NCI-H1092 treated with DMSO at 0.1 percent for 48 hours (cell line): ENCODE measurements around the gene TFDP2.
A peak's percentile ranks its signal among the peaks of the same experiment; 100 is the strongest.
"Not testable (repeated sequence)": the region's sequence is repeated elsewhere in the genome, so short reads cannot be mapped to it uniquely, and the experiment has no call there.

Source experiments
- DNase-seq: peaks from one replicate; lab custom pipeline; 2025; lab: John Stamatoyannopoulos, UW

Gene TFDP2

GRCh38 chr3:142148792-142149672 is at the start of gene TFDP2:
Gene TFDP2, minus strand, starts transcription at chr3:142149544. Its CDS starts 47,795 bp downstream, at chr3:142101749.
- peak; percentile 91 for DNase-seq

- no peak for DNase-seq
Observed at GRCh38 chr3:142188846-142189245, 39.5 kb upstream of the TFDP2 start.

GRCh38 chr3:142180761-142181362 is 31.5 kb upstream of the TFDP2 start:
- DNase-seq = peak; percentile 6

DNA sequence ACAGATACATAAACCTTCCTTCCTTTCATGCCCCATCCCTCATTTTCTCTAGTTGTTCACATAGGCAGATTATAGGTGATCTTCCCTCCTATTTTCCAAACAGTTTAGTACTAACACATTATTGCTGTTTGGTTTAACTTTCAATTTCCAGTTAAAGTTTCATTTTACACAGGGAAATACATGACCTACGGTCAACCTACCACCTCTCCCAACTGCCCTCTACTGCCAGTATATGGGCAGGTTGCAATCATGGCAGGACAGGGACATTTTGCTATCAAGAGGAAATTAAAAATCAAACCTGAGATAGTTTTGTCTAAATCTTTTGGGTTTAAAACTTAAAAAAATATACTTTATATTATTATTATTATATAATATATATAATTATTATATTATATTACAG is 26.1 kb upstream of the TFDP2 start:
- DNase-seq = no peak

DNA sequence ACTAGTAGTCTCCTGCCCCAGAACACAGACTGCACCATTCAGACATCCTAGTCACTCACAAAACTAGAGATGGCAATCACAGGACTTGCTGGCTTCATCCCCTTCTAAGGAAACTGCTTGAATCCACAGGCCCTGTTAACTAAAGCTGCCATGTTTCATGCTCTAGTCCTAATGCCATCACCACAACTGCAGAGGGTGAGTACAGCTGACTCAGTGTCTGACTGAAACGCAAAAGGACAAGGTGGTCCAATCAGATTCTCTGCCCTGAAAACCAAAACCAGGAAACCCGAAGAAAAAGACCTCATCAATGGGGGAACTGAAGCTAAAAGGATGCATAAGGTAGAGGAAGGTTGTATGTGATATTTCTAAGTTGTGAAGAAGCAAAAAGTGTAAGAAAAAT is 25.2 kb upstream of the TFDP2 start:
- DNase-seq = no peak

DNA sequence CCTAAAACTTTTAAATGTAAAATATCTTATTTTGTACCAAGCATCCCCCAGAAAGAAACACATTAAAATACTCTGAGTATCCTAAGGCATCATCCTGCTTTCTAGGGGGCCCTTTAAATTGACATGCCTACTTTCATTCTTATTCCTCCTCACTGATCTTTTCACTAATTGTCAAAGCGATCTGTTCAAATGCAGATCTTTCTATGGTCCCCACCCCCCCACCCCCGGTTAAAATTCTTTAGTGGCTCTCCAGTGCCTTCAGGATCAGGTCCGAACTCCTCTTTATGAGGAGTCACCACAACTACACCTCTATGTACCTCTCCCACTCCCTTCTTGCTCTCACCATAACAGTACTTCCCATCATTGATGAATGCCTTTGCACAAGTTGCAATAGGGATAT is 19.2 kb upstream of the TFDP2 start:
- no peak for DNase-seq

GRCh38 chr3:142165194-142165593 is 15.8 kb upstream of the TFDP2 start:
- DNase-seq = no peak

DNA sequence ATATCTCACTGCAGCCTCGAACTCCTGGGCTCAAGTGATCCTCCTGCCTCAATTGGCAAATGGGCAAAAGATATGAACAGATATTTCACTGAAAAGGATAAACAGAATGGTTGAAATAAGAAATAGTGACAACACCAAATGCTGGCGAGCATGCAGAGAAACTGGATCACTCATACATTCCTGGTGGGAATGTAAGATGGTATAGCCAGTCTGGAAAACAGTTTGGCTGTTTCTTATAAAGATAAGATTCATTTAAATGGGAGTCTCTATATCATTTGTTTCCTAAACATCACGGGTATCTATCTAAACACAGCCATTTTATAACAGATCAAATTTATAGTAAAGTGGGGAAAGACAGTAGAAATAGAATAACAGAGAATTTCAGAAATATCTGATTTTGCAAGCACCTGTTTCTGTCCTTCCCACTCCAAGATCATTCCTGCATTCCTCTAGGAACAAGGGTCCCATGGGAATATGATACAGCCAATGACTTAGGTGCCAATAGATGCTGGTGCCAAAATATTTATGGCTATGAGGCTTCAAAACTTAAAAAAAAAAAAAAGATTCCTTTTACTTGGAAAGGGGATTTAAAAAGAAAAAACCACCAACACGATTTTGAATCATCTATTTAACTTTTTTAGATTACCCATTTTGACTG is 9.9 kb upstream of the TFDP2 start:
- no peak for DNase-seq

DNA sequence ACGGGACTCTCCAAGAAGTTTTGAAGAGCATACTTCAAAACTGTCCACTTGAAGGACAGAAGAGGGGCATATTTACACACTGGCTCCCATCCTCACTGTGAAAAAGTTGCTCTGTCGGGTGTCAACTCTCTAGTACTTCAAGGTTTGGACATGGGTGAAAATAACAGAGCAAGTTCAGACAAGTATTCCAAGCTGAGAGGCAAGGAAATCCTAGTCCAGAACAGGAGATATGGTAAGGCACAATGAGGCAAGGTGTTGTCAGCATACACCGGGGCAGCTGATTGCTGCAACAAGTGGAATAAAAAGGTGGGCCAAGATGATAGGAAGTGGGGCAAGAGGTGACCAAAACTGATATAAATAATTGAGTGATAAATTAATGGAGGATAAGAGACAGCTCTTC is 4.8 kb upstream of the TFDP2 start:
- DNase-seq = no peak

GRCh38 chr3:142152384-142152783 is 3.0 kb upstream of the TFDP2 start:
- no peak for DNase-seq

GRCh38 chr3:142151828-142152227 is 2.5 kb upstream of the TFDP2 start:
- no peak for DNase-seq

GRCh38 chr3:142151240-142151639 is 1.9 kb upstream of the TFDP2 start:
- DNase-seq = no peak

- DNase-seq = no peak
Observed at GRCh38 chr3:142150271-142150670, 927 bp upstream of the TFDP2 start.

DNA sequence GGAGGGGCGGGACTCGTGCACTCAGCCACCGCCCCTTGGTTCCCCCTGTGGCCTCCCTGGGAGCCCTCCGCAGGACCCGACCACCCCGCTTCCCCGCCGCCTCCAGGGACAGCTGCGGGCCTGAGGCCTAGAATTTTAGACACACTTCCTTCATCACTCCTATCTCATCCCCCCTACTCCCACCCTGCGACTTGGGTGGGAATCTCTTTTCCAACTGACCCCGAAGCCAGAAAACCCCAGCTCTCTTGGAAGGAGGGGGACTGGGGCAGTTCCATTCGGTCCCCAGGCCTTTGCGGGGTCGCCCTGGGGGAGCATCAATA is 289 bp upstream of the TFDP2 start:
- no peak for DNase-seq

- no peak for DNase-seq
Observed at GRCh38 chr3:142148044-142148791, 1.1 kb downstream of the TFDP2 start.

- not testable (repeated sequence) for DNase-seq
Observed at GRCh38 chr3:142144587-142144986, 4.8 kb downstream of the TFDP2 start.

- DNase-seq = not testable (repeated sequence)
Observed at GRCh38 chr3:142140608-142141285, 8.6 kb downstream of the TFDP2 start.

- not testable (repeated sequence) for DNase-seq
Observed at GRCh38 chr3:142137089-142137488, 12.3 kb downstream of the TFDP2 start.

DNA sequence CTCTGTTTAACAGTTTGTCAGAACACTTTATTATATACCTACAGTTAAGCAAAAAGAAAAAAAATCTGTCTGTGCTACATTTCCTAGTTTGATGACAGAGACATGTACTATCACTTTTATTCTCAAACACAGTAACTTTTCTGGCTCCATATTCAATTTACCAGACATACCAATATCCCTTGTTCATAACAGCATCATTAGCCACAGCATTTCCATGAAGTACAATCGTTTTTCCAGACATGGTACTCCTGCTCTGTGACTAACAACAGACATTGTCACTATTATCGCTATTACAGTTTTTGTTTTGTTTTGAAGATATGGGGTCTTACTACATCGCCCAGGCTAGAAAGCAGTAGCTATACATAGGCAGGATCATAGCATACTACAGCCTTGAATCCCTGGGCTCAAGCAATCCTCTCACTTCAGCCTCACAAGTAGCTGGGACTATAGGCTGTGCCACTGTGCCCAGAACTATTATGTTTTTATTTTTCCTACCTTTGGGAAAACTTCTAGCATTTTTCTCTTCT is 14.5 kb downstream of the TFDP2 start:
- DNase-seq = no peak

GRCh38 chr3:142129516-142130171 is 19.7 kb downstream of the TFDP2 start:
- no peak for DNase-seq
